SU-DHL-6 (cell line): ENCODE data around the gene CREB5.

Source experiments
- EZH2phosphoT487 ChIP-seq: fragments of 200-600 bp; sonication (generic), shearing (Covaris generic); conservative IDR thresholded peaks from 2 replicates; pipeline ENCODE4 v1.6.1; 2018; ENCODE audit warnings: mild to moderate bottlenecking, antibody characterized with exemption, low read length, moderate library complexity, mixed read lengths
- TF ChIP-seq, protein P1 (sequence below): fragments of 200-600 bp; sonication (generic); IDR thresholded peaks from one replicate; pipeline ENCODE4 v1.5.1; 2017; ENCODE audit warnings: antibody characterized with exemption, mild to moderate bottlenecking, low read length, moderate library complexity; ENCODE audit not compliant: insufficient read depth, poor library complexity, severe bottlenecking

DNA sequence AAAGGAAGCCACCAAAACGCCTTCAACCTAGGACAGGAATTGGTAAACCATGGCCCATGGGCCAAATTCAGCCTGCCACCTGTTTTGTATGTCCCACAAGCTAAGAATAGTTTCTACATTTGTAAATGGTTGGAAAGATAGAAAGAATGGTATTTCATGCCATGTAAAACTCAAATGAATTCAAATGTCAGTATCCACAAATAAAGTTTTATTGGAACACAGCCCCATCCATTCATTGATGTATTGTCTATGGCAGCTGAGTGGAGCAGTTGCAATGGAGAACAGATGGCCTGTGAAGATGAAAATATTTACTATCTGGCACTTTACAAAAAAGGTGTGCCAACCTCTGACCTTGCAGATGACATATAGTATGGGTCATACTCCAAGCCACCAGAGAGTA lies 236.9 kb downstream of the CREB5 start:
- TF ChIP-seq, protein P1, sequence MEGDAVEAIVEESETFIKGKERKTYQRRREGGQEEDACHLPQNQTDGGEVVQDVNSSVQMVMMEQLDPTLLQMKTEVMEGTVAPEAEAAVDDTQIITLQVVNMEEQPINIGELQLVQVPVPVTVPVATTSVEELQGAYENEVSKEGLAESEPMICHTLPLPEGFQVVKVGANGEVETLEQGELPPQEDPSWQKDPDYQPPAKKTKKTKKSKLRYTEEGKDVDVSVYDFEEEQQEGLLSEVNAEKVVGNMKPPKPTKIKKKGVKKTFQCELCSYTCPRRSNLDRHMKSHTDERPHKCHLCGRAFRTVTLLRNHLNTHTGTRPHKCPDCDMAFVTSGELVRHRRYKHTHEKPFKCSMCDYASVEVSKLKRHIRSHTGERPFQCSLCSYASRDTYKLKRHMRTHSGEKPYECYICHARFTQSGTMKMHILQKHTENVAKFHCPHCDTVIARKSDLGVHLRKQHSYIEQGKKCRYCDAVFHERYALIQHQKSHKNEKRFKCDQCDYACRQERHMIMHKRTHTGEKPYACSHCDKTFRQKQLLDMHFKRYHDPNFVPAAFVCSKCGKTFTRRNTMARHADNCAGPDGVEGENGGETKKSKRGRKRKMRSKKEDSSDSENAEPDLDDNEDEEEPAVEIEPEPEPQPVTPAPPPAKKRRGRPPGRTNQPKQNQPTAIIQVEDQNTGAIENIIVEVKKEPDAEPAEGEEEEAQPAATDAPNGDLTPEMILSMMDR, result no peak
- no peak for TF ChIP-seq EZH2phosphoT487
